Fibroblast of the conjunctiva (primary cell): ENCODE measurements around the gene RPL11.
"Not testable (repeated sequence)": the region's sequence is repeated elsewhere in the genome, so short reads cannot be mapped to it uniquely, and the experiment has no call there.

Source experiments
- DNase-seq: peaks from one replicate; pipeline ENCODE4 v3.0.0-alpha.2; 2010; ENCODE audit warnings: low read depth

Gene RPL11

DNA sequence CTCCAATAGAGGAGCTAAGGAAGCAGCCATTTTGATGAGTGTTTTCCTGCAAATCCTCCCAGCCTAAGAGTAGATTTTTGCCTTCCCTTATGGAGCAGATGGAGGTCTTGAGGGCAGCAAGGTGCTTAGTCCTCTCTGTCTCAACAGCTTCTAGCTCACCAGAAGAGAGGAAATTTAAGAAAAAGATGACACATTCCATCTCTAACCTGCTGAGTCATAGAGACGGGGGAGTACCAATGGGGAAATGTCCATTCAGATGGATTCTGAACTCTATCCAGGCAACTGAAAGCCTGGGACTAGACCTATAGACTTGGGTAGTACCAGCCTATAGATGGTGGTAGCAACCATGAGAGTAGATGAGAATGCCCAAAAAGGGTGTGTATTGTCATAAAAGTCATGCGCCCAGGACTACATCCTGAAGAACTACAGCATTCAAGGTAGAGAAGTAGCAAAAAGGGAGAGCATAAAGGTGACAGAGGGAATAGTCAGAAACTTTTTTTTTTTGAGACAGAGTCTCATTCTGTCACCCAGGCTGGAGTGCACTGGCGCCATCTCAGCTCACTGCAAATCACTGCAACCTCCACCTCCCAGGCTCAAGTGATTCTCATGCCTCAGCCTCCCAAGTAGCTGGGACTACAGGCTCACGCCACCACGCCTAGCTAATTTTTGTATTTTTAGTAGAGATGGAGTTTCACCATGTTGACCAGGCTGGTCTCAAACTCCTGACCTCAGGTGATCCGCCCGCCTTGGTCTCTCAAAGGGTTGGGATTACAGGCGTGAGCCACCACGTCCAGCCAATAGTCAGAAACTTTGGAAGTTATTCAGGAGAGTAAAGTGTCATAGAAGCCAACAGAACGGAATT lies 41.0 kb downstream of the RPL11 start:
- no peak for DNase-seq

GRCh38 chr1:23733281-23733680 lies 41.7 kb downstream of the RPL11 start:
- DNase-seq: not testable (repeated sequence)

- no peak for DNase-seq
Observed at GRCh38 chr1:23736437-23737134, 45.0 kb downstream of the RPL11 start.

DNA sequence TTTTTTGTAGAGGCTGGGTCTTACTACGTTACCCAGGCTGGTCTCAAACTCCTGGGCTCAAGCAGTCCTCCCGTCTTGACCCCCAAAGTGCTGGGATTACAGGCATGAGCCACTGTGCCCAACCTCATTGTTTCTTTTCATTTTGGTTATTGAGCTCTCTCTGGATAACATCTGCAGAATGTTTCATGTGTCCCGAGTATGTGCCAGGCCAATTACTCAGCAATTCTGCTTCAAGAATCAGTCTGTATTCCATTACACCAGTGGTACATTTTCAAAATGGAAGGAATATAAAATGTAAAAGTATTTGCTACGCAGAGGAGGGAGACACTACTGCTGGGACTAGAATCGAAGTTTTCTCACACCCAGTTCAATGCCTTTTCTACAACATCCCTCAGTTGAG lies 50.0 kb downstream of the RPL11 start:
- DNase-seq: no peak

- DNase-seq: no peak
Observed at GRCh38 chr1:23742670-23743286, 51.2 kb downstream of the RPL11 start.

- DNase-seq: no peak
Observed at GRCh38 chr1:23743287-23744152, 51.9 kb downstream of the RPL11 start, which contains the start of gene ELOA. Gene ELOA (plus strand): TSS chr1:23743471. CDS start chr1:23743504, 33 bp downstream.

- no peak for DNase-seq
Observed at GRCh38 chr1:23745515-23745914, 53.9 kb downstream of the RPL11 start.
